Muscle of back (tissue), 13 donors: Measurements from ENCODE around the gene HMSD. TPM values are rescaled to one million over a fixed set of nuclear protein-coding genes. Genes with fewer than 3 reads are reported as not detected.
A peak's percentile ranks its signal among the peaks of the same experiment; 100 is the strongest.
"Not testable (repeated sequence)": the region's sequence is repeated elsewhere in the genome, so short reads cannot be mapped to it uniquely, and the experiment has no call there.

ENCODE experiments used
- DNase-seq, 3 donors: peaks; one replicate each; pipeline versions ENCODE4 v3.0.0 to v3.0.0-alpha.2; 2013
- long read RNA-seq, 9 donors: transcript quantifications; one replicate each; lab custom pipeline, GENCODE V29; 2026
- polyA plus RNA-seq, 10 donors: library from polyadenylated mRNA; unstranded; fragments of 120-200 nt; gene quantifications; one replicate each; pipeline ENCODE4 v1.2.1, GENCODE V29; 2013; ENCODE audit not compliant: insufficient read length in 10 of 10

The HMSD gene
- 1 to 10 TPM in 1 of 10 donors, under 1 TPM in 3, not detected in 6; 0.09 to 1.5 (median 0.50) TPM for polyA plus RNA-seq
- long read RNA-seq, donor 1, result 0 reads
- long read RNA-seq, donor 2, result 0 reads
- long read RNA-seq, donor 3, result 0 reads
- long read RNA-seq, donor 4, result 0 reads
- long read RNA-seq, donor 5, result 0 reads
- long read RNA-seq, donor 6, result 0 reads
- long read RNA-seq, donor 7, result 0 reads
- long read RNA-seq, donor 8, partial matches to known transcripts, result 0 of 1 reads
- long read RNA-seq, donor 8, other reads (novel, unspliced or antisense), result 0 of 1 reads
- long read RNA-seq, donor 9, result 0 reads

- DNase-seq, result no peak
These were observed at the start of gene HMSD for GRCh38 chr18:63949068-63949737. Gene HMSD, plus strand, starts transcription at chr18:63949301. Its CDS starts 4,155 bp downstream, at chr18:63953456.

GRCh38 chr18:63903851-63904570 lies 45.1 kb upstream of the HMSD start:
- DNase-seq, result no peak

- no peak for DNase-seq
These were observed 44.4 kb upstream of the HMSD start for GRCh38 chr18:63904694-63905093.

GRCh38 chr18:63905361-63905760 lies 43.7 kb upstream of the HMSD start:
- DNase-seq, result no peak

GRCh38 chr18:63906056-63906455 lies 43.0 kb upstream of the HMSD start:
- DNase-seq, result no peak

GRCh38 chr18:63907664-63908063 lies 41.4 kb upstream of the HMSD start, which contains the start of gene SERPINB10:
Gene SERPINB10, plus strand, starts transcription at chr18:63907958. Its CDS starts 7,553 bp downstream, at chr18:63915511.
- no peak for DNase-seq

- no peak for DNase-seq
These were observed 40.2 kb upstream of the HMSD start for GRCh38 chr18:63908858-63909257.

GRCh38 chr18:63909870-63910269 lies 39.2 kb upstream of the HMSD start:
- DNase-seq, result no peak

- no peak for DNase-seq
These were observed 31.3 kb upstream of the HMSD start for GRCh38 chr18:63917817-63918216.

GRCh38 chr18:63922049-63922448 lies 27.1 kb upstream of the HMSD start:
- DNase-seq, result no peak

- peak in 1 of 3 donors; percentile 42 for DNase-seq
These were observed 24.6 kb upstream of the HMSD start for GRCh38 chr18:63924551-63924950.

GRCh38 chr18:63928331-63928730 lies 20.8 kb upstream of the HMSD start:
- no peak for DNase-seq

- not testable (repeated sequence) for DNase-seq
These were observed 19.7 kb upstream of the HMSD start for GRCh38 chr18:63929369-63929768.

GRCh38 chr18:63930773-63931354 lies 18.2 kb upstream of the HMSD start:
- no peak for DNase-seq

- DNase-seq, result peak; percentile 54 to 84 (median 66)
These were observed 12.8 kb upstream of the HMSD start for GRCh38 chr18:63936156-63936931.

GRCh38 chr18:63936932-63937393 lies 12.1 kb upstream of the HMSD start:
- DNase-seq, result peak in 1 of 3 donors; percentile 8

GRCh38 chr18:63940008-63940407 lies 9.1 kb upstream of the HMSD start:
- DNase-seq, result no peak

GRCh38 chr18:63940543-63941050 lies 8.5 kb upstream of the HMSD start:
- not testable (repeated sequence) for DNase-seq

- no peak for DNase-seq
These were observed 1.9 kb upstream of the HMSD start for GRCh38 chr18:63947051-63947790.

GRCh38 chr18:63951302-63951705 lies 2.2 kb downstream of the HMSD start:
- no peak for DNase-seq
